Osteoblast (primary cell): ENCODE measurements around the gene SKAP1. TPM values are rescaled to one million over a fixed set of nuclear protein-coding genes. Genes with fewer than 3 reads are reported as not detected.

Source experiments
- DNase-seq: peaks from one replicate; pipeline ENCODE4 v3.0.0; 2011; ENCODE audit warnings: low spot score, mixed read lengths; ENCODE audit not compliant: insufficient read length; ENCODE audit errors: missing footprints
- H2AFZ ChIP-seq: 2 replicates; pipeline ENCODE4 v1.6.0; 2011; ENCODE audit warnings: mild to moderate bottlenecking, low read length
- H3K27ac ChIP-seq: 2 replicates; pipeline ENCODE4 v1.5.1; 2011; ENCODE audit warnings: mild to moderate bottlenecking, low read depth, low read length, moderate library complexity
- H3K27me3 ChIP-seq: 2 replicates; pipeline ENCODE4 v1.6.0; 2012; ENCODE audit warnings: mild to moderate bottlenecking, control low read depth, inconsistent platforms, low read length, moderate library complexity; ENCODE audit not compliant: insufficient read depth
- H3K36me3 ChIP-seq: 2 replicates; pipeline ENCODE4 v1.5.1; 2011; ENCODE audit warnings: mild to moderate bottlenecking, low read length, control low read depth, moderate library complexity; ENCODE audit not compliant: insufficient read depth
- H3K4me1 ChIP-seq: 2 replicates; pipeline ENCODE4 v1.5.1; 2011; ENCODE audit warnings: mild to moderate bottlenecking, low read length, control low read depth, moderate library complexity; ENCODE audit not compliant: insufficient read depth
- H3K4me2 ChIP-seq: 2 replicates; pipeline ENCODE4 v1.6.0; 2011; ENCODE audit warnings: mild to moderate bottlenecking, low read length; ENCODE audit not compliant: insufficient read depth
- H3K4me3 ChIP-seq: fragments of 200-600 bp; sonication (generic); 3 replicates; pipeline ENCODE4 v1.5.1; 2012; ENCODE audit warnings: mild to moderate bottlenecking, low read length, inconsistent platforms; ENCODE audit not compliant: insufficient read depth
- H3K79me2 ChIP-seq: 2 replicates; pipeline ENCODE4 v1.6.0; 2012; ENCODE audit warnings: mild to moderate bottlenecking, low read length, control low read depth, inconsistent platforms; ENCODE audit not compliant: insufficient read depth
- H3K9me3 ChIP-seq: 2 replicates; pipeline ENCODE4 v1.5.1; 2011; ENCODE audit warnings: low read depth, low read length, control low read depth
- H4K20me1 ChIP-seq: 2 replicates; pipeline ENCODE4 v1.6.0; 2012; ENCODE audit warnings: mild to moderate bottlenecking, low read length, control low read depth; ENCODE audit not compliant: insufficient read depth
- total RNA-seq: library from RNA; depleted of rRNA; stranded (reverse); fragments of >200 nt; gene quantifications from 2 replicates; pipeline ENCODE4 v1.2.3, GENCODE V29; 2012
- TF ChIP-seq, protein P1 (sequence below): IDR thresholded peaks from 2 replicates; pipeline ENCODE4 v1.5.1; 2011; ENCODE audit warnings: mild to moderate bottlenecking, low read depth, low read length, moderate library complexity; ENCODE audit errors: extremely low read depth

SKAP1 gene
- total RNA-seq, 1 donor: not detected

- no peaks in the 10 kb centered on the region for H4K20me1 ChIP-seq
- DNase-seq: no peak
- no peaks in the 10 kb centered on the region for H3K36me3 ChIP-seq
- H2AFZ ChIP-seq: no peak overlapping the region
- TF ChIP-seq, protein P1, sequence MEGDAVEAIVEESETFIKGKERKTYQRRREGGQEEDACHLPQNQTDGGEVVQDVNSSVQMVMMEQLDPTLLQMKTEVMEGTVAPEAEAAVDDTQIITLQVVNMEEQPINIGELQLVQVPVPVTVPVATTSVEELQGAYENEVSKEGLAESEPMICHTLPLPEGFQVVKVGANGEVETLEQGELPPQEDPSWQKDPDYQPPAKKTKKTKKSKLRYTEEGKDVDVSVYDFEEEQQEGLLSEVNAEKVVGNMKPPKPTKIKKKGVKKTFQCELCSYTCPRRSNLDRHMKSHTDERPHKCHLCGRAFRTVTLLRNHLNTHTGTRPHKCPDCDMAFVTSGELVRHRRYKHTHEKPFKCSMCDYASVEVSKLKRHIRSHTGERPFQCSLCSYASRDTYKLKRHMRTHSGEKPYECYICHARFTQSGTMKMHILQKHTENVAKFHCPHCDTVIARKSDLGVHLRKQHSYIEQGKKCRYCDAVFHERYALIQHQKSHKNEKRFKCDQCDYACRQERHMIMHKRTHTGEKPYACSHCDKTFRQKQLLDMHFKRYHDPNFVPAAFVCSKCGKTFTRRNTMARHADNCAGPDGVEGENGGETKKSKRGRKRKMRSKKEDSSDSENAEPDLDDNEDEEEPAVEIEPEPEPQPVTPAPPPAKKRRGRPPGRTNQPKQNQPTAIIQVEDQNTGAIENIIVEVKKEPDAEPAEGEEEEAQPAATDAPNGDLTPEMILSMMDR: no peak
- H3K4me2 ChIP-seq: no peak overlapping the region
- peaks cover 33% of the 10 kb centered on the region for H3K27me3 ChIP-seq
- H3K4me1 ChIP-seq: no peaks in the 10 kb centered on the region
- no peaks in the 10 kb centered on the region for H3K9me3 ChIP-seq
- H3K4me3 ChIP-seq: no peak overlapping the region
- no peak overlapping the region for H3K27ac ChIP-seq
- H3K79me2 ChIP-seq: no peaks in the 10 kb centered on the region
Measured at GRCh38 chr17:48406936-48407567, 23.0 kb downstream of the SKAP1 start.

- Histone ChIP-seq H3K79me2 (no peaks in the 10 kb centered on the region), H3K27ac (no peak overlapping the region), H3K4me2 (no peak overlapping the region), H3K4me1 (no peaks in the 10 kb centered on the region), H2AFZ (no peak overlapping the region), H4K20me1 (no peaks in the 10 kb centered on the region), H3K4me3 (no peak overlapping the region), H3K36me3 (no peaks in the 10 kb centered on the region), H3K27me3 (peaks cover 46% of the 10 kb centered on the region), H3K9me3 (no peaks in the 10 kb centered on the region)
- TF ChIP-seq, protein P1: no peak
- no peak for DNase-seq
Measured at GRCh38 chr17:48394821-48395220, 35.2 kb downstream of the SKAP1 start.

DNA sequence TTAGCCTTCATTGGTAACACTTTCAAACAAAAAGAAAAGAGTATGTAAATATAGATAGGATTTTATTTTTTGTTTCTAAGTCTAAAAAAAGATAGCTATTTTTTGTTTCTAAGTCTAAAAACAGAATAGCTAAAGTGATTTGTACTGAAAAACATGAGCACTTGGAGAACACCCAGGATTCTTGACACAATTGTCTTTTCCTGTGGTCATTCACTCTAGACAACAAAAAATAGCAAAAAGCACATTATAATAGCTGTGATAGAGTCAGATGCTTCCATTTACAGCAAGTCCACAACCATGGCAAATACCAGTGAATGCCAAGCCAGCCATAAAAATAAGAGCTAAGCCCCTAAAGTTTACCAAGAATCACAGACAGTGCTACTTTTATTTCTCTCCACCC, 36.7 kb downstream of the SKAP1 start:
- H4K20me1 ChIP-seq: no peaks in the 10 kb centered on the region
- no peak overlapping the region for H3K4me2 ChIP-seq
- no peak overlapping the region for H2AFZ ChIP-seq
- no peaks in the 10 kb centered on the region for H3K9me3 ChIP-seq
- no peak for DNase-seq
- H3K36me3 ChIP-seq: no peaks in the 10 kb centered on the region
- H3K4me3 ChIP-seq: no peak overlapping the region
- TF ChIP-seq, protein P1: no peak
- peaks cover 57% of the 10 kb centered on the region for H3K27me3 ChIP-seq
- H3K27ac ChIP-seq: no peak overlapping the region
- H3K4me1 ChIP-seq: no peaks in the 10 kb centered on the region
- H3K79me2 ChIP-seq: no peaks in the 10 kb centered on the region

- peak; percentile 42 for DNase-seq
- TF ChIP-seq, protein P1: no peak
- no peaks in the 10 kb centered on the region for H3K9me3 ChIP-seq
- H3K36me3 ChIP-seq: no peaks in the 10 kb centered on the region
- no peak overlapping the region for H2AFZ ChIP-seq
- H4K20me1 ChIP-seq: no peaks in the 10 kb centered on the region
- no peaks in the 10 kb centered on the region for H3K79me2 ChIP-seq
- H3K27me3 ChIP-seq: peaks cover 60% of the 10 kb centered on the region
- H3K4me1 ChIP-seq: no peaks in the 10 kb centered on the region
- H3K4me2 ChIP-seq: no peak overlapping the region
- H3K4me3 ChIP-seq: no peak overlapping the region
- no peak overlapping the region for H3K27ac ChIP-seq
Measured at GRCh38 chr17:48392857-48393256, 37.2 kb downstream of the SKAP1 start.
